Vagina (tissue), 2 donors: Measurements from ENCODE around the gene STC2.

ENCODE experiments used
- POLR2A ChIP-seq, 2 donors: fragments of 450-650 bp; IDR thresholded peaks; one replicate each; pipeline ENCODE4 v1.6.1; 2017; ENCODE audit warnings: antibody characterized with exemption in 2 of 2, mild to moderate bottlenecking in 2 of 2, moderate library complexity in 2 of 2
- POLR2AphosphoS5 ChIP-seq, 2 donors: sonication (generic); formaldehyde crosslinking; IDR thresholded peaks; one replicate each; pipeline ENCODE4 v1.9.0; 2017; ENCODE audit warnings: antibody characterized with exemption in 2 of 2, mild to moderate bottlenecking in 2 of 2, low read depth in 1 of 2; ENCODE audit not compliant: insufficient read depth in 1 of 2
- TF ChIP-seq, protein P1 (sequence below), 3 experiments: fragments of 450-650 bp in 2 of 3; fragments of 200-600 bp in 1 of 3; sonication (generic) in 1 of 3; IDR thresholded peaks; one replicate each; pipeline ENCODE4 v1.5.1; 2017 to 2019; ENCODE audit warnings: antibody characterized with exemption in 3 of 3, mild to moderate bottlenecking in 2 of 3, moderate library complexity in 2 of 3

DNA sequence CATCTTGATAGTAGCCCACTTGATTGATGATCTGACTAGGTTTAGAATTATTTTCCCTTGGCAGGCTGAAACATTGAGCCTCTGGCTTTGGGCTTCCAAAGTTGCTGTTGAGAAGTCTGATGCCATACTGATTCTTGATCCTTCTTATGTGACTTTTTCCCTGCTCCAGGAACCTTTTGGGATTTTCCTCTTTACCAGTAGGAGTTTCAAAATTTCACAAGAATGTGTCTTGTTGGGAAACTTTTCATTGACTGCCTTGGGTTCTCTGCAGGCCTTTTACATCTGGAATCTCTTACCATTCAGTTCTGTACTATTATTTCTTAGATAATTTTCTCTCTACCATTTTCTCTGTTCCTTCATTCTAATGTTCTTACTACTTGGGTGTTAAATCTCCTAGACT is 20.0 kb downstream of the STC2 start:
- TF ChIP-seq, protein P1, sequence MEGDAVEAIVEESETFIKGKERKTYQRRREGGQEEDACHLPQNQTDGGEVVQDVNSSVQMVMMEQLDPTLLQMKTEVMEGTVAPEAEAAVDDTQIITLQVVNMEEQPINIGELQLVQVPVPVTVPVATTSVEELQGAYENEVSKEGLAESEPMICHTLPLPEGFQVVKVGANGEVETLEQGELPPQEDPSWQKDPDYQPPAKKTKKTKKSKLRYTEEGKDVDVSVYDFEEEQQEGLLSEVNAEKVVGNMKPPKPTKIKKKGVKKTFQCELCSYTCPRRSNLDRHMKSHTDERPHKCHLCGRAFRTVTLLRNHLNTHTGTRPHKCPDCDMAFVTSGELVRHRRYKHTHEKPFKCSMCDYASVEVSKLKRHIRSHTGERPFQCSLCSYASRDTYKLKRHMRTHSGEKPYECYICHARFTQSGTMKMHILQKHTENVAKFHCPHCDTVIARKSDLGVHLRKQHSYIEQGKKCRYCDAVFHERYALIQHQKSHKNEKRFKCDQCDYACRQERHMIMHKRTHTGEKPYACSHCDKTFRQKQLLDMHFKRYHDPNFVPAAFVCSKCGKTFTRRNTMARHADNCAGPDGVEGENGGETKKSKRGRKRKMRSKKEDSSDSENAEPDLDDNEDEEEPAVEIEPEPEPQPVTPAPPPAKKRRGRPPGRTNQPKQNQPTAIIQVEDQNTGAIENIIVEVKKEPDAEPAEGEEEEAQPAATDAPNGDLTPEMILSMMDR (IDR thresholded peaks at IDR 0.05): no peak
- TF ChIP-seq POLR2A (IDR thresholded peaks at IDR 0.05) (no peak), POLR2AphosphoS5 (IDR thresholded peaks at IDR 0.05; ENCODE audit: insufficient read depth in 1 of 2, low read depth in 1 of 2) (no peak)
